ENCODE measurements around the gene STK32A.

DNA sequence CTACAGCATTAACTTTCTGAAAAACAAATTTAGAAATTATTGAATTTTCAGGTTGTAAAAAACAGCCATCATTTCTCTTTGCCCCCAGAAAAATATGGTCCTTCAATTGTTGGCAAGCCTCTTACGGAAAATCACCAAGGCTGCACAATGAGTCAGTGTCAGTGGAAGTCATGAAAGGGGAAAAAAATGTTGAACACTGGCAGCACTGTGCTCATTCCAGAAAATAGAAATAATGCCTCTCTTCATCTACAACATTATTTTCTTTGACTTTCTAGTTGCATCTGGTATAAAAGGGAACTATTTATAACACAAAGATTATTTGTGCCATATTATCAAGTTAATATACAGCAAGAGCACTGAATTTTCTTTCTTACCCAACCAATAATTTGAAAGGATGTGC is 26.7 kb upstream of the STK32A start:
- TF ChIP-seq, protein P1, sequence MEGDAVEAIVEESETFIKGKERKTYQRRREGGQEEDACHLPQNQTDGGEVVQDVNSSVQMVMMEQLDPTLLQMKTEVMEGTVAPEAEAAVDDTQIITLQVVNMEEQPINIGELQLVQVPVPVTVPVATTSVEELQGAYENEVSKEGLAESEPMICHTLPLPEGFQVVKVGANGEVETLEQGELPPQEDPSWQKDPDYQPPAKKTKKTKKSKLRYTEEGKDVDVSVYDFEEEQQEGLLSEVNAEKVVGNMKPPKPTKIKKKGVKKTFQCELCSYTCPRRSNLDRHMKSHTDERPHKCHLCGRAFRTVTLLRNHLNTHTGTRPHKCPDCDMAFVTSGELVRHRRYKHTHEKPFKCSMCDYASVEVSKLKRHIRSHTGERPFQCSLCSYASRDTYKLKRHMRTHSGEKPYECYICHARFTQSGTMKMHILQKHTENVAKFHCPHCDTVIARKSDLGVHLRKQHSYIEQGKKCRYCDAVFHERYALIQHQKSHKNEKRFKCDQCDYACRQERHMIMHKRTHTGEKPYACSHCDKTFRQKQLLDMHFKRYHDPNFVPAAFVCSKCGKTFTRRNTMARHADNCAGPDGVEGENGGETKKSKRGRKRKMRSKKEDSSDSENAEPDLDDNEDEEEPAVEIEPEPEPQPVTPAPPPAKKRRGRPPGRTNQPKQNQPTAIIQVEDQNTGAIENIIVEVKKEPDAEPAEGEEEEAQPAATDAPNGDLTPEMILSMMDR (IDR thresholded peaks at IDR 0.05; ENCODE audit: low read length), result no peak
- no peak for TF ChIP-seq EZH2 (IDR thresholded peaks at IDR 0.05; ENCODE audit: borderline replicate concordance, low read length)
